Measurements from ENCODE around the gene ECT2L. TPM values are rescaled to one million over a fixed set of nuclear protein-coding genes. Genes with fewer than 3 reads are reported as not detected.

Gene ECT2L
- total RNA-seq, 1 donor from 2014 or later, result 0.40 TPM

GRCh38 chr6:138797806-138798446 is 2.0 kb downstream of the ECT2L start:
- Mint-ChIP-seq H3K9me3 (no peaks in the 10 kb centered on the region), H3K36me3 (no peaks in the 10 kb centered on the region), H3K4me1 (peaks cover 35% of the 10 kb centered on the region), H3K27me3 (ENCODE audit: low read depth) (no peaks in the 10 kb centered on the region), H3K27ac (peak overlapping the region; percentile 76), H3K4me3 (no peak overlapping the region)
- TF ChIP-seq CTCF (IDR thresholded peaks at IDR 0.05; ENCODE audit: unreplicated experiment), result no peak
- no peak for DNase-seq (ENCODE audit: low spot score in 2 of 2, unreplicated experiment in 2 of 2)

DNA sequence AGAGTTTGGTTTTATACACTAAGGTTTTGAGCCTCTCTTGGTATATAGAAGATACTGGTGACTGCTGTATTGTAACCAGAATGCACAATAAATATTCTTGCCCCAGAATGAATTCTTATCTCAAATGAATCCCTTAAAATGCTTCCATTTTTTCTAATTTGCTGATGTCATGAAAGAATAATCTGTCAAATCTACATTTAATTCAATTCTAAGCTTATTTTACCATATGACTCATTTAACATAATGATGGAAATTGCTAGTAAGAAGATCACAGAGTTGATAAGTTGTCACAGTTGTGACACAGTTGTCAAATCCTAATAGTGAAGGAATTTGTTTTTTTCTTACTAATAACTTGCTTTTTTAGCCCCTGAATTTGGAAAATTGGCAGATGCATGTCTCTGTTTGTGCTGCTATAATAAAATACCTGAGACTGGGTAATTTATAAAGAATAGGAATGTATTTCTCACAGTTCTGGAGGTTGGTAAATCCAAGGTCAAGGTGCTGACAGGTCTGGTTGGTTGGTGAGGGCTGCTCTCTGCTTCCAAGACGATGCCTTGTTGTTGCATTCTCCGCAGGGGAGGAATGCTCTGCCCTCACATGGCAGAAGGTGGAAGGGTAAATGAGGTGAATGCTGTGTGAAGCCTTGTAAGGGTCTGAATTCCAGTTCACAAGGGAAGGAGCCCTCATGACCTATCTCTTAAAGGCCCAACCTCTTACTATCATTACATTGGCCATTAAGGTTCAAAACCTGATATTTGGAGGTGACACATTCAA is 4.7 kb downstream of the ECT2L start:
- DNase-seq (ENCODE audit: low spot score in 2 of 2, unreplicated experiment in 2 of 2), result no peak
- Mint-ChIP-seq H3K4me1 (peaks cover 34% of the 10 kb centered on the region), H3K36me3 (no peaks in the 10 kb centered on the region), H3K4me3 (no peak overlapping the region), H3K27me3 (ENCODE audit: low read depth) (no peaks in the 10 kb centered on the region), H3K9me3 (peaks cover 3% of the 10 kb centered on the region), H3K27ac (no peak overlapping the region)
- TF ChIP-seq CTCF (IDR thresholded peaks at IDR 0.05; ENCODE audit: unreplicated experiment), result no peak

GRCh38 chr6:138803331-138803730 is 7.4 kb downstream of the ECT2L start:
- Mint-ChIP-seq H3K27me3 (ENCODE audit: low read depth) (no peaks in the 10 kb centered on the region), H3K4me1 (peaks cover 10% of the 10 kb centered on the region), H3K4me3 (no peak overlapping the region), H3K9me3 (peaks cover 3% of the 10 kb centered on the region), H3K36me3 (no peaks in the 10 kb centered on the region), H3K27ac (no peak overlapping the region)
- no peak for DNase-seq (ENCODE audit: low spot score in 2 of 2, unreplicated experiment in 2 of 2)
- no peak for TF ChIP-seq CTCF (IDR thresholded peaks at IDR 0.05; ENCODE audit: unreplicated experiment)

DNA sequence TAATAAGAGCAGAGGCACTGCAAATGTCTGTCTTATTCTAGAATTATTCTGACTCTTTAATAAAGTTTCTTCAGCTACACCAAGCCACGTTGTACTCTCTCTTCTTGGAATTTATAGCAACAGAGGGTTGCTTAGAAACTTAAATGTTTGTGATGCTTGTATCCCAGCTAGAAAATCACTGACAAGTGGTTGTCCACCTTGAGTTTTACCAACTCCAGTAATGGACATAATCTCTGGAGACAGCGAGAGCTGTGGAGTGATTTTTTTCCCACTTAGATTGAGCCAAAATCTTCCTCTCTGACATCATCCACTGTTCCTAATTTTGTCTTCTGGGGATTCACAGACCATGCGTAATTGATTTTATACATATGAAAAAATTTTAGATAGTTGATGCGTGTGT is 8.0 kb downstream of the ECT2L start:
- Mint-ChIP-seq H3K4me1 (peaks cover 10% of the 10 kb centered on the region), H3K9me3 (peaks cover 3% of the 10 kb centered on the region), H3K36me3 (no peaks in the 10 kb centered on the region), H3K27ac (no peak overlapping the region), H3K4me3 (no peak overlapping the region), H3K27me3 (ENCODE audit: low read depth) (no peaks in the 10 kb centered on the region)
- no peak for DNase-seq (ENCODE audit: low spot score in 2 of 2, unreplicated experiment in 2 of 2)
- no peak for TF ChIP-seq CTCF (IDR thresholded peaks at IDR 0.05; ENCODE audit: unreplicated experiment)

DNA sequence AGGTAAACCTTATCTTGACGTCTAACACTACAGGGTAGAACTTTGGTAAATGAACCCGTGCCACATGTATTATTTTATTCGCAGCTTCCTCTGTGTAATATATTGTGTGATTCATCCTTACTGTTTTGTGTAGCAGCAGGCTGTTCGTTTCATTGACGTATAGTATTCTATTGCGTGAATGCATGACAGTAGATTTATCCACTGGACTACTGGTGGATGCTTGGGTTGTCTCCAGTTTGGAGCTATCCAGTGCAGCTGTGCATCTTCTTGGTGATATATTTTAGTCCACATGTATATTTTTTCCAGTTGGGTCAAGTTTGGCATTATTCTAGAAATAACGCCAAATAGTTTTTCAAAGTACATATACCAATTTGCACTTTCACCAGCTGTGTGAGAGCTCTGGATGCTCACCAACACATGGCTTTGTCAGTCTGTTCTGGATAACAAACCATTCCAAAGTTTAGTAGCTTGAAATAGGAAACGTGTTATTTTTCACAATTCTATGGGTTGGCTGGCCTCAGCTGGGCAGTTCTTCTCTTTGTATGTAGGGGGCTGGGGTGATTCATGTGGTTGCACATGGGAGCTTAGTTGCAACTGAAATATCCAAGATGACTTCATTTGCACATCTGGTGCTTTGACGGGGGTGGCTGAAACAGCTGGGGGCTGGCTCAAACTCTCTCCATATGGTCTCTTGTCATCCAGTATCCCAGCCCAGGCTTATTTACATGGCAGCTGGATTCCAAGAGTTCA is 9.3 kb downstream of the ECT2L start:
- DNase-seq (ENCODE audit: low spot score in 2 of 2, unreplicated experiment in 2 of 2), result no peak
- Mint-ChIP-seq H3K4me3 (no peak overlapping the region), H3K36me3 (no peaks in the 10 kb centered on the region), H3K9me3 (peaks cover 8% of the 10 kb centered on the region), H3K27ac (no peak overlapping the region), H3K27me3 (ENCODE audit: low read depth) (no peaks in the 10 kb centered on the region), H3K4me1 (peaks cover 7% of the 10 kb centered on the region)
- TF ChIP-seq CTCF (IDR thresholded peaks at IDR 0.05; ENCODE audit: unreplicated experiment), result no peak

Measured in mesothelial cell of epicardium (in vitro differentiated cells).